LNCaP clone FGC (cell line): Measurements from ENCODE around the gene VAT1L.

Source experiments
- DNase-seq: peaks from one replicate; pipeline ENCODE4 v3.0.0-alpha.2; 2011; ENCODE audit warnings: low read depth
- H3K4me3 ChIP-seq: 2 replicates; pipeline ENCODE4 v1.5.1; 2011; ENCODE audit warnings: mild to moderate bottlenecking, low read depth, low read length, control low read depth
- TF ChIP-seq, protein P1 (sequence below): IDR thresholded peaks from 2 replicates; pipeline ENCODE4 v1.5.1; 2012; ENCODE audit warnings: mild to moderate bottlenecking; ENCODE audit not compliant: control insufficient read depth, insufficient read depth; ENCODE audit errors: extremely low read depth

Gene VAT1L, protein sequence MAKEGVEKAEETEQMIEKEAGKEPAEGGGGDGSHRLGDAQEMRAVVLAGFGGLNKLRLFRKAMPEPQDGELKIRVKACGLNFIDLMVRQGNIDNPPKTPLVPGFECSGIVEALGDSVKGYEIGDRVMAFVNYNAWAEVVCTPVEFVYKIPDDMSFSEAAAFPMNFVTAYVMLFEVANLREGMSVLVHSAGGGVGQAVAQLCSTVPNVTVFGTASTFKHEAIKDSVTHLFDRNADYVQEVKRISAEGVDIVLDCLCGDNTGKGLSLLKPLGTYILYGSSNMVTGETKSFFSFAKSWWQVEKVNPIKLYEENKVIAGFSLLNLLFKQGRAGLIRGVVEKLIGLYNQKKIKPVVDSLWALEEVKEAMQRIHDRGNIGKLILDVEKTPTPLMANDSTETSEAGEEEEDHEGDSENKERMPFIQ

DNA sequence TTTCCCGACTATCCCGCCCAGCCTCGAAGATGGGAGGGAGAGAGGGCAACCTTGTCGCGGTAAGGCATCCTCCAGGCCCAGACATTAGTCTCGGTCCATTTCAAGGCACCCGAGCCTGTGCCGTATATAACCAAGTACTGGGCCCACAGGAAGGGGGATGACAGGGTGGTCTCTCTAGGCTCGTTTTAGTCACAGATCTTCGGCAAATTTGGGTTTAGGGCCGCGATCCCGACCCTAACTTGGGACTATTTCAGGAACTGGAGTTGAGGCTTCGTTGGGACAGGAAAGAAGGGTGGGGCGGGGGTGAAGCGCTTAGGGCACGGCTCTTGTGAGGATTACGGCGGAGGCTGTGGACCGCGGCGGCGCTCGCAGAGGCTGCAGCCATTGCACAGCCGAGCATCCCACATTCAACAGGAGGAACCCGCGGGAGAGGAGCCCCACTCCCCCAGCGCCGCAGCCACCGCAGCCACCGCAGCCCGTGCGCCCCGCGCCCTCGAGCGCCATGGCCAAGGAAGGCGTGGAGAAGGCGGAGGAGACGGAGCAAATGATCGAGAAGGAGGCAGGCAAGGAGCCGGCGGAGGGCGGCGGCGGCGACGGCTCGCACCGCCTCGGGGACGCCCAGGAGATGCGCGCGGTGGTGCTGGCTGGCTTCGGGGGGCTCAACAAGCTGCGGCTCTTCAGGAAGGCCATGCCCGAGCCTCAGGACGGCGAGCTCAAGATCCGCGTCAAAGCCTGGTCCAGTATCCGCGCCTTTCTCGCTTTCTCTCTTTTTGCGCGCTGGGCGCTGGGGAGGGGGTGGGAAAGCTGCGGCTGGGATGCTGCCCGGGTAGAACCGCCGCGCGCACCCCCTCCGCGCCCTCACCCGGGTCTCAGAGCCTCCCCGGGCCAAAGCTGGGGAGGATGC, at the start of gene VAT1L:
VAT1L (plus strand) TSS at position 384 of the 904 bp plus-strand sequence; CDS start at position 503, 119 bp downstream.
- no peak within 1 kb of the TSS for H3K4me3 ChIP-seq
- no peak for DNase-seq
- TF ChIP-seq, protein P1, sequence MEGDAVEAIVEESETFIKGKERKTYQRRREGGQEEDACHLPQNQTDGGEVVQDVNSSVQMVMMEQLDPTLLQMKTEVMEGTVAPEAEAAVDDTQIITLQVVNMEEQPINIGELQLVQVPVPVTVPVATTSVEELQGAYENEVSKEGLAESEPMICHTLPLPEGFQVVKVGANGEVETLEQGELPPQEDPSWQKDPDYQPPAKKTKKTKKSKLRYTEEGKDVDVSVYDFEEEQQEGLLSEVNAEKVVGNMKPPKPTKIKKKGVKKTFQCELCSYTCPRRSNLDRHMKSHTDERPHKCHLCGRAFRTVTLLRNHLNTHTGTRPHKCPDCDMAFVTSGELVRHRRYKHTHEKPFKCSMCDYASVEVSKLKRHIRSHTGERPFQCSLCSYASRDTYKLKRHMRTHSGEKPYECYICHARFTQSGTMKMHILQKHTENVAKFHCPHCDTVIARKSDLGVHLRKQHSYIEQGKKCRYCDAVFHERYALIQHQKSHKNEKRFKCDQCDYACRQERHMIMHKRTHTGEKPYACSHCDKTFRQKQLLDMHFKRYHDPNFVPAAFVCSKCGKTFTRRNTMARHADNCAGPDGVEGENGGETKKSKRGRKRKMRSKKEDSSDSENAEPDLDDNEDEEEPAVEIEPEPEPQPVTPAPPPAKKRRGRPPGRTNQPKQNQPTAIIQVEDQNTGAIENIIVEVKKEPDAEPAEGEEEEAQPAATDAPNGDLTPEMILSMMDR, result no peak

DNA sequence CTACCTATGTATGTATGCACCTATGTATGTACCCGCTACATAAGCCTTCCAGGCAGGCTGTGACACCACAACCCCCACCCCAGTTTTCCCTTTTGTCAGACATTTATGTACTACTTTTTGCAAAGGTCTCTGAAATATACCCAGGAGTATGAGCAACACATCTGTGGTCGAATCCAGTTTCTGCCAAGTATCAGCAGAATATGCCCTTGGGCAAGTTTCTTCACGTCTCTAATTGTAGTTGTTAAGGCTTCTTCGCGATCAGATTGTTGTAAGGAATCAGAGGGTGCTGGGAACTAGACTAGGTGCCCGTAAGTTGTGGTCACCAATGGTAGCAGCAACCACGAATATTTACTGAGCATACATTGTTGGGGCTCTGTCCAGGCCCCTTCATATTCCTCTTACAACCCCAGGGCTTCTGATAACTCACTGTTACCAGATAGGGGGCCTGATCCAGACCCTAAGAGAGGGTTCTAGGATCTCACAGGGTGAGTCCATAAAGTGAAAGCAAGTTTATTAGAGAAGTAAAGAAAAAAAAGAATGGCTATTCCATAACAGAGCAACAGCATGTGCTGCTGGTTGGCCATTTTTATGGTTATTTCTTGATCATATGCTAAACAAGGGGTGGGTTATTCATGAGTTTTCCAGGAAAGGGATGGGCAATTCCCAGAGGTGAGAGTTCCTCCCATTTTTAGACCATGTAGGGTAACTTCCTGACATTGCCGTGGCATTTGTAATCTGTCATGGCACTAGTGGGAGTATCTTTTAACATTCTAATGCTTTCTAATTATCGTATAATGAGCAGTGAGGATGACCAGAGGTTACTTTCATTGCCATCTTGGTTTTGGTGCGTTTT, 49.4 kb upstream of the VAT1L start:
- no peak for DNase-seq
- TF ChIP-seq, protein P1, result no peak
- H3K4me3 ChIP-seq, result no peak overlapping the region

DNA sequence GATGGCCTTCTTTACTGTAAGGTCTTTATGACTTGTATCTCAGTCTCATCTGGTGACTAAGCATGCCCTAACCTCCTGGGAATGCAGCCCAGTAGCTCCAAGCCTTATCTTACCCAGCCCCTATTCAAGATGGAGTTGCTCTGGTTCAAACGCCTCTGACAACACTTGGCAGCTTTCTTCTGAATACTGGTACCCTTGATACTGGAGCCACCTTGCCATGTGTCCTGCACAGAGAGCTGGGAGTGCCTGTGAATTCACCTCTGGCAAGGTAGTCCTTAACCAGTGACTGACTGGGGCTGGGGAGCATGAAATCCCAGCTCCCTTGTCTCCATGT, 48.8 kb upstream of the VAT1L start:
- no peak for DNase-seq
- TF ChIP-seq, protein P1, result no peak
- no peak overlapping the region for H3K4me3 ChIP-seq

GRCh38 chr16:77744141-77744540, 44.2 kb upstream of the VAT1L start:
- TF ChIP-seq, protein P1, result no peak
- no peak overlapping the region for H3K4me3 ChIP-seq
- DNase-seq, result no peak

- no peak overlapping the region for H3K4me3 ChIP-seq
- TF ChIP-seq, protein P1, result no peak
- no peak for DNase-seq
Observed at GRCh38 chr16:77745972-77746371, 42.4 kb upstream of the VAT1L start.

DNA sequence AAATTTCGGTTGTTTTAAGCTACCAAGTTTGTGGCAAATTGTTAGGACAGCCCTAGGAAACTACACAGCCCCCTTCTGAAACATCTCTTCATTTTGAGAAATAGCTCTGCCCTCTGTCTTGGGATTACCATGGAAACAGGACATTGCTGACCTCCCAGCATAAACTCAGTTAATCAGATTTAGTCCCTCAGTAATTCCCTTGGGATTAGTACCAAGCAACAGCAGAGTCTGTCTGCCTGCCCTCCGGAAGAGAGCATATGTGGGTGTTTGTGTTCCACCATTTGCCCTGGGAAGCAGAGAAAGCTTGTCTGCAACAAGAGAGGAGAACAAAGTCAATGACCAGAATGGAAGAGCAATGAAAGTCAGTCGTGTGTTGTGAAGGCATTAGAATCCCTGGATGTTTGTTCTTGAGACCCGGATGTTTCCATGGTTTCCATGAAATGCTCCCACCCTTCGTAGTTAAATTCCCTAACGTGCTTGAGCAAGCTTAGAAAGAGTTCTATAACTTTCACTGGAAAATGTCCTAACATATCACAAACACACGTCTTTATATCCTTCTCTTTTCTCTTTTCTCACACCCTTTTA, 39.9 kb upstream of the VAT1L start:
- TF ChIP-seq, protein P1, result no peak
- DNase-seq, result no peak
- H3K4me3 ChIP-seq, result no peak overlapping the region
